ENCODE measurements around the gene KRT14.
A peak's percentile ranks its signal among the peaks of the same experiment; 100 is the strongest.
"Not testable (repeated sequence)": the region's sequence is repeated elsewhere in the genome, so short reads cannot be mapped to it uniquely, and the experiment has no call there.

Gene KRT14

GRCh38 chr17:41600318-41600717 is 13.6 kb upstream of the KRT14 start:
- DNase-seq: no peak

- no peak for DNase-seq
These were observed 13.0 kb upstream of the KRT14 start for GRCh38 chr17:41599680-41600079.

- no peak for DNase-seq
These were observed 8.9 kb upstream of the KRT14 start for GRCh38 chr17:41595585-41595984.

GRCh38 chr17:41594363-41594915 is 7.7 kb upstream of the KRT14 start:
- no peak for DNase-seq

- no peak for DNase-seq
These were observed 6.7 kb upstream of the KRT14 start for GRCh38 chr17:41593306-41593981.

- DNase-seq: no peak
These were observed 6.1 kb upstream of the KRT14 start for GRCh38 chr17:41592601-41593305.

GRCh38 chr17:41589301-41589700 is 2.6 kb upstream of the KRT14 start:
- no peak for DNase-seq

GRCh38 chr17:41588126-41588810 is 1.6 kb upstream of the KRT14 start:
- no peak for DNase-seq

GRCh38 chr17:41585301-41586056 is 1.2 kb downstream of the KRT14 start:
- no peak for DNase-seq

- not testable (repeated sequence) for DNase-seq
These were observed 2.3 kb downstream of the KRT14 start for GRCh38 chr17:41584331-41584927.

- DNase-seq: no peak
These were observed 3.3 kb downstream of the KRT14 start for GRCh38 chr17:41583137-41584127.

GRCh38 chr17:41582061-41582968 is 4.4 kb downstream of the KRT14 start:
- not testable (repeated sequence) for DNase-seq

- no peak for DNase-seq
These were observed 5.2 kb downstream of the KRT14 start for GRCh38 chr17:41581366-41582060.

- no peak for DNase-seq
These were observed 5.9 kb downstream of the KRT14 start for GRCh38 chr17:41580687-41581365.

GRCh38 chr17:41580244-41580575 is 6.5 kb downstream of the KRT14 start:
- no peak for DNase-seq

- DNase-seq: peak; percentile 29
These were observed 7.0 kb downstream of the KRT14 start for GRCh38 chr17:41579484-41580243.

- no peak for DNase-seq
These were observed 7.7 kb downstream of the KRT14 start for GRCh38 chr17:41578971-41579370.

GRCh38 chr17:41578538-41578937 is 8.2 kb downstream of the KRT14 start:
- no peak for DNase-seq
